Measurements from ENCODE around the gene GPR176.

- TF ChIP-seq GABPA (IDR thresholded peaks at IDR 0.05; ENCODE audit: low read depth) (no peak), RFX5 (IDR thresholded peaks at IDR 0.05; ENCODE audit: low read length) (no peak), CTCF (IDR thresholded peaks at IDR 0.05) (no peak), POLR2AphosphoS5 (IDR thresholded peaks at IDR 0.05; ENCODE audit: low read depth, low read length) (no peak), REST (IDR thresholded peaks at IDR 0.05; ENCODE audit: low read depth, low read length) (no peak), TEAD4 (IDR thresholded peaks at IDR 0.05; ENCODE audit: borderline replicate concordance, insufficient read depth) (no peak), USF1 (IDR thresholded peaks at IDR 0.05; ENCODE audit: borderline replicate concordance, low read depth) (no peak), TCF12 (IDR thresholded peaks at IDR 0.05) (no peak)
Observed at GRCh38 chr15:39850436-39850835, 69.6 kb downstream of the GPR176 start.

Measured in SK-N-SH (cell line).